ENCODE results near the gene ARL16.

Gene ARL16

DNA sequence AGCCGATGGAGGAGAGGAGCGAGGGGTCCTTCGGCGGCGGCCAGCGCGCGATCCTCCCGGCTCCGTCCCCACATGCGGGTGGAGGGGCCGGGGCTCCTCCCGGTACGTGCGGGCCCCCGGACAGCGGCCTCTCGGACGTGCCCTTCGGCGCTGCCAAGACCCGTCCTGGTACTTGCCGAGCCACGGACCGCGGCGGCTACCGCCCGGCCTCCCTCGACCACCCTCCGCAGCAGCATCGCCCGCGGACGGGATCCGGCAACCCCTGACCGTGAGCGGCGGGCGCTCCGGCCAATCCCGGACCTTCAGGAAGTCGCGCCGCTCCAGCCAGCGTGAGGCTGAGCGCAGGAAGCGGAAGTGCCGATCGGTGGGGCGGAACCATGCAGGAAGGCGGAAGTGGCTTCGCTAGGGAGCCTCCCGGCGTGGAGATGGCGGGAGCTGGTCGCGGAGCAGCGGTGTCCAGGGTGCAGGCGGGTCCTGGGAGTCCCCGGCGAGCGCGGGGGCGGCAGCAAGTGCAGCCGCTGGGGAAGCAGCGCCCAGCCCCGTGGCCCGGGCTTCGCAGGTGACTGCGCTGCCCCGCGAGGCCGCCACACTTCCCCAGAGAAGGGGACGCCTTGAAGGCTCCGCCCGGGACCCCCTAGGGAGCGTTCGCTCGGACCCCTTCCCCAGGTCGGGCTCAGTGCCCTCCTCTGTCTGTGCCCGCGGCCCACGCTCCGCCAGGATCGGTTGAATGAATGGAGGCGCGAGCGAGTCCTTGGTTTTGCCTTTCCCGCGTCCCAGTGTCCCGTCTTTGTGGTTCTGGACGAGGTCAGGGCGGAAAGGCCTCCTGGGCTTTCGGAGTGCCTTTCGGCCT, 17.0 kb downstream of the ARL16 start, which contains the start of the genes CCDC137 and OXLD1:
CCDC137 (plus strand) TSS at position 396 of the 850 bp plus-strand sequence; CDS start at position 426, 30 bp downstream.
OXLD1 (minus strand) TSS at position 264 of the 850 bp plus-strand sequence; CDS start at position 236, 28 bp downstream.
- DNase-seq (ENCODE audit: low spot score), result peak; percentile 98

DNA sequence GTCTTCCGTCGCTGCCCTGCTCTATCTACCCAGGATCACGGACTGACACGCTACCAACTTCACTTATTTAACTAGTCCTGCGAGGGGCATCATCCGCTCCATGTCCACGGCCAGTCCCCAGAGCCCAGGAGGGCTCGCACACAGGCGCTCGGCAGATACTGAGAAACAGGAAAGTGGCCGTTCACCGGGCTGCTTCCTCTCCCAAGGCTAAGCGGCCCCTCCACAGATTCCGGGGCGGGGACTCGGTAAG, 17.6 kb downstream of the ARL16 start:
- no peak for DNase-seq (ENCODE audit: low spot score)

DNA sequence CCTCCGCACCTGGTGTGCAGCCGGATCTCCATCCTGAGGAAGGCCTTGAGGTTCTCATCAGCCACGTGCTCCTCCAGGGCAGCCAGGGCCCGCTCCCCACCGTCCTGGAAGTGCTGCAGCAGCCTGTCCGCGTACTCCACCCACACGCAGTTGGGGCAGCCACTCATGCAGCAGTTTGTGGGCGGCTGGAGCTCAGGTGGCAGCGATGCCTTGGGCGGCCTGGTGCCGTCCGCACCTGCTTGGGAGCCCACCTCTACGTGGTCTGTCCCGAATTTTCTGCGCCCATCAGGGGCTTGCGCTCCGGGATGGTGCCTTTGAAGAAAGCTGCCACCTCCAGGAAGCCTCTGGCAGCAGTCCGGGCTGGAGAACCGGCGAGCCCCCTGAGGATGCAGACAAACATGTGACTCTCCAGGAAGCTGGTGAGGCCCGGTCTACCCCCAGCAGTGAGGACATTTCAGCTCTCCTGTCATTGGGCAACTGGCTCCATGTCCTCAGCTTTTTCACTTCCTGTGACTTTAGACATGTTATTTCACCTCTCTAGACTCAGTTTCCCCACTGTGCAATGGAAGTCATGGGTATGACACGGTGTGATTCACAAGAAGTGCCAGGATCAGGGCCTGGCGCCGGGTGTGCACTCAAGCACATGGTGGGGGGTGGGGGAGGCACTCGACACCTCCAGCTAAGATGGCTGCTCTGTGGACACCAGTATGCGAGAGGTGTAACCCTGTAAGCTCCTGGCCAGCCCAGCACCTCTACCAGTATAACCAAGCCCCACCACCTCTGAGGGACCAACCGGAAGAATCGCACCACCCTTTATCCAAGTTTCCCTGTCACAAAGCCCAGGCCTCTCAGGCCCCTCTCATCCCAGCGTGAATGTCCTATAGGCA, 18.1 kb downstream of the ARL16 start:
- DNase-seq (ENCODE audit: low spot score), result no peak

DNA sequence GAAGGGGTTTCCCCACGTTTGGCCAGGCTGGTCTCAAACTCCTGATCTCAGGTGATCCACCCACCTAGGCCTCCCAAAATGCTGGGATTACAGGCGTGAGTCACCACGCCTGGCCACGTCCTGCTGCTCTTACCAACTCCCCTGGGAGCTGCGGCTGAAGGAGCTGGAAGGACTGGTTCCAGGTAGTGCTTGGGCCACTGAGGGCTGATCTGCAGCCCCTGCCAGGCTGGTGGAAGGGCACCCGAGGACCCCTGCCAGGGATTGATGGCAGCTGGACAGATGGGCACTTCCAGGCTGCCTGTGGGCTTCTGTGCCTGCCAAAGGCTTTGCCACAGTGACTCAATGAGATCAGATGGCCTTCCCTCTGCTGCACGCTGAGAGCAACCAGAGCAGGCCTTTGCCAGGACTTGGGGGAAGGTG, 19.5 kb downstream of the ARL16 start:
- DNase-seq (ENCODE audit: low spot score), result no peak

DNA sequence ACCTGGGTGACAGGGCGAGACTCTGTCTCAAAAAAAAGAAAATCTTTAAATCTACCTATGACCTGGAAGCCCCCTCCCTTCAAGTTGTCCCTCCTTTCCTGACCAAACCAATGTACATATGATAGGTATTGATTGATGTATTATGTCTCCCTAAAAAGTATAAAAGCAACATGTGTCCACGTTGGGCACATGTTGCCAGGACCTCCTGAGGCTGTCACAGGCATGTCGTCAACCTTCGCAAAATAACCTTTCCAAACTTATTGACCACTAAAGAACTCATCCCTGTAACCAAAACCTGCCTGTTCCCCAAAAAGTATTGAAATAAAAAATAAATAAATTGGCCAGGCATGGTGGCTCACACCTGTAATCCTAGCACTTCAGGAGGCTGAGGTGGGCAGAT, 21.6 kb downstream of the ARL16 start:
- DNase-seq (ENCODE audit: low spot score), result no peak

DNA sequence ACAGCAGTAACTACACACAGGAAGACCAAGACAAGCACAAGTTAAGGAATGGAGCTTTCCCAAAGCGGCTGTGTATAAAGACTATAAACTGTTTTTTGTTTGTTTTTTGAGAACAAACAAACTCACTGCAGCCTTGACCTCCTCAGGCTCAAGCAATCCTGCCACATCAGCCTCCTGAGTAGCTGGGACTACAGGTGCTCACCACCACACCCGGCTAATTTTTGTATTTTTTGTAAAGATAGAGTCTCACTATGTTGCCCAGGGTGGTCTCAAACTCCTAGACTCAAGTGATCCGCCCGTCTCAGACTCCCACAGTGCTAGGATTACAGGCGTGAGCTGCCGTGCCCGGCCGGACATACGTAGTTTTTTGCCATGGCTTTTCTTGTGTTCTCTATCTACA, 23.2 kb downstream of the ARL16 start:
- DNase-seq (ENCODE audit: low spot score), result no peak

DNA sequence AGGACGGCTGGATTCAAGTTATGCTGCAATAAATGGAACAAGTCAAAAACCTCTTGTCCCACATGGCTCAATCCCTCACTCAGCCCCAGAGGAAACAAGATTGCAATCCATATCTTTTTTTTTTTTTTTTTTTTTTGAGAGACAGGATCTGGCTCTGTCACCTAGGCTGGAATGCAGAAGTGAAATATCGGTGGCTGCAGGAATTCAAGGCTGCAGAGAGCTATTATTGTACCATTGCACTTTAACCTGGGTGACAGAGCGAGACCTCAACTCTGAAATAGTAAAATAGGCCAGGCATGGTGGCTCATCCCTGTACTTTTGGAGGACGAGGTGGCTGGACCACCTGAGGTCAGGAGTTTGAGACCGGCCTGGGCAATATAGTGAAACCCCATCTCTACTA, 24.6 kb downstream of the ARL16 start:
- DNase-seq (ENCODE audit: low spot score), result no peak

DNA sequence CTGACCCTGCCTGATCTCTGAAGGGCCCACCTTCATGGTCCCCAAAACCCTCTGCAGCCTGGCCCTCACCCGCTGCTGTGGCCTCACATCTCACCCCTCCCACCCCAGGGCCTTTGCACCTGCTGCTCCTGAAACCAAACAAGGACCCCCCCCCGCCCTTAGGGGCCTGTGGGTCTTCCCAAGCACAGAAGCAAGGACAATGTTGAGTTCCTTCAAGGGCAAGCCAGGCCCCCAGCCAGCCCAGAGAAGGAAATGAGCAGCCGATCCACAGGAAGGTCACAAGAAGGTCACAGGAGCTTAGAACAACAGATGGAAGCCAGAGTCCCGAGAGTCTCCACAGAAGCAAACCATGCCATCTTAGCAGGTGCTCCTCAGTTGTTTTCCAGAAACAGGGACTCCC, 26.8 kb downstream of the ARL16 start:
- no peak for DNase-seq (ENCODE audit: low spot score)

DNA sequence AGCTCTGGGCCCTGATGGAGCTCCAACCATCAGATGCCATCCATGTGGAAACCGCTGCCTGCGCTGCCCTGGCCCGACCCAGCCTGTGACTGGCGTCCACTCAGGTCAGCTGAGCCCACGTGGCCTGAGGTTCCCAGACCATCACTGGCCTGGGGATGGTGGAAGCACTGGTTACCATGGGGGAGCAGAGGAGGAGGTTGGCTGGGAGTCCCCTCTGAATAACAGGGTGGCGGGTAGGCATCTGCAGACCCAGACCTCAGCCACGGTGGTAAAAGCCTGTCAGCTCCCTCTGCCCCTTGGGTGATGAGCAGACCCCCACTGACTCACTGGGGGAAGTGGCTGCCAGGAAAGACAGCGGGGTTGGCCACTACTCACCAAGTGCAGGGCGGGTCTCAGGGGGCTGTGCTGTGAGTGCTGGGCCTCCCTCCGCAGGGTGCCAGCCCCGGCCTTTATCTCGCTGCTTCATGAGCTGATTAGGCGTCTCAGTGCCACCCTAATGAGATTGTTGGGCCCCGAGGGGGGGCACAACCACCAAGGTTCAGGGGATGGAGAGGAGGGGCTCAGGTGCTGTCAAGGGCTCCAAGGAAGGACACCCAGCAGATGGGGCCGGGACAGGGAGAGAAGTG, 27.4 kb downstream of the ARL16 start, which contains the start of gene PDE6G:
PDE6G (minus strand) TSS at position 425 of the 626 bp plus-strand sequence. CDS start 3,237 bp downstream, outside the sequence.
- no peak for DNase-seq (ENCODE audit: low spot score)

DNA sequence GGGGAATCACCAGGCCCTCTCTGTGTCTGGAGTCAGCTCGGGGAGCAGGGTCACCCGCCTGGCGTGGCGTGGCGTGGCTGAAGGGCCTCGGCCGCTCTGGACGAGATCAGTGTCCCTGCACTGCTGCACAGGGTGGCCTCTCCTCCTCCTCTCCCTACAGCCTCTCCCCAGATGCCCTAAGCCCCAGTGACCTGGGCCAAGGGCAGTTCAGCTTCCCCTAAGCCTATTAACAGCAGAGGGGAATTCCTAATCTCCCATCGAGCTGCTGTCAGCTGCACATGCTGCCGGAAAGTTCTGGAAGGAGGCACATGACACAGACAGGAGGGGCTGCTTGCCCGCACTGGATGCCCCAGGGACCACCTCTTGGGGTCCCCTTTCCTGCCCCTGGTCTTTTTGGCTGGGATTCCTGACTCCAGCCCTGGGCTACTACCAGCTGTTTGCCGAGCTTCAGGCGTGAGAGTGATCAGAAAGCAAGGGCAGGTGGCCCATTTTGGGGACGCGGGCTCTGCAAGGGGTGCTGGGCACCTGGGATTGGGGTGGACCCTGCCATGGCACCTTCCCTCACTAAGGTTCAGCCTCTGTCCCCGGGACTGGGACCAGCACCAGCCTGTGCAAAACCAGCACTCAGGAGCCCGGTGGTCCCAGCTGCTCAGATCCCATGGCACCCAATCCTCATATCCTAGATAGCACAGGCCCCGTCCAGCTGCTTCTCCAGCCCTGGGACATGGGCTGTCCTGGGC, 28.0 kb downstream of the ARL16 start:
- peak; percentile 17 for DNase-seq (ENCODE audit: low spot score)

DNA sequence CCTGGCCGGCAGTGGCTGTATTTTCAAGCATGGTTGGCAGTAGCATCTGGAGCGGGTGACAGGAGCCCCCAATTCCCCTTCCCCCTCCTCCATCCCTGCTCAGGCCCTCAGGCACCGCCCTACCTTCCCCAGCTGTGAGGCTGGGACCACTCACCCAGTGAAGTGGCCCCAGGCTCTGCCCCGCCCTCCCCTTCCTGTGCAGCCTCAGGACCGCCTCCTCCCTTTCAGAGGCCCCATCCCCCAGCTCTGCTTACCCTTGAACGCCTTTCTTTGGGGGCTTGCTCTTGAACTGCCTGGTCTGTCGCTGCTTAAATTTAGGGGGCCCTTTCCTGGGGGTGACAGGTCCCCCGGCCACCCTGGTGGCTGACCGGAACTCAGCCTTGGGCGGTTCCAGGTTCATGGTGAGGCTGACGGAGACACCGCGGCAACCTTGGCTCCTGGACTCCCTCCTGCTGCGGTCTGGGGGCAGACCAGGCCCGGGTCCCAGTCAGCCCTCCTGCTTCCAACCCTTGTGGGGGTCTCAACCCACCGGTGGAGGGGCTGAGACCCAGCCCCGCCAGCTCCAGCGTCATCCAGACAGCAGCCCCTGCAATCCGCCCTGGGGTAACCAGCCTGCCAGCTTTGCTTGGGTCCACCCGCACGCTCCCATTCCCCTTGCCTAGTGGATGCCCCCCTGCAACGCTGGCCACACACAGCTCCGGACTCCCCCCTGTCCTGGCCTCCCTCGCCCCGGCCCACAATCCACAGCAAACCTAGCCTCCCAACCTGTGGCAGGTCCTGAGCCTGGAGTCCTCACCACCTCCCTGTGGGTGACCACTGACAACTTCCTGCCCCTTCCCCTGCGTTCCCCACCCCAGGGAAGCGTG, 30.5 kb downstream of the ARL16 start:
- peak; percentile 82 for DNase-seq (ENCODE audit: low spot score)

DNA sequence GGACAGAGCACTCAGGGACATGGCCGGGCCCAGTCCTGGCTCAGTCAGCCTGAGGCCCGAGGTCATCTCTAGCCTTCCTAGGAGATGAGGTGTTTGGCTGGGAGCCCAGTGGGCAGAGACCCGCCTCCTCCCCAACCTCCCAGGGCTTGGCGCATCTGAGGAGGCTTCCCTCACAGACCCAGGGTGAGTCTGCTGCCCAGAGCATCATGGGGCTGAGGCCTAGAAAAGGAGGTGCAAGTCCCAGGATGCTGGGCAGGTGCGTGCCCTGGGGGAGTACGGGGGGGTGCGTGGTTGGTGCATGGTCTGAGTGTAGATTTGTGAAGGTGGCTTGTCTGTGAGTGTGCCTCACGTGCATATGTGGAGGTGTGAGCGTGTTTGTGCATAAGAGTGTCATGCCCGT, 31.9 kb downstream of the ARL16 start:
- DNase-seq (ENCODE audit: low spot score), result peak; percentile 35

DNA sequence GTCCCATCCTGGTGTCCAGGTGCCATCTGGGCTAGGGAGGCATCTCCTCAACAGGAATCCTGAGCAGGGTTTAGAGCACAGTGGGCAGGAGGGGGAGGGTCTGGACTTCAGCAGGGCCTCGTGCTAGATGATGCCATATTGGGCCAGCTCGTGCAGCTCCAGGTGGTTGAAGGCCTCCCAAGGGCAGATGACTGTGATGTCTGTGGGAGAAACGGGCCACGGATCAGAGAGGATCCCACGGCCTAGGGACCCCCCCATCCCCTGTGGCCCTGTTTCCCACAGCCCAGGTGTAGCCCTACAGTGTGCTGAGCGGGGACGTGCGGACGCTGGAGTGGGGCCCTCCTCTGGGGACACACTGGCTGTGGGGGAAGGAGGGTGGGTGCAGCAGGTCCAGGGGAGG, 32.6 kb downstream of the ARL16 start:
- DNase-seq (ENCODE audit: low spot score), result no peak

DNA sequence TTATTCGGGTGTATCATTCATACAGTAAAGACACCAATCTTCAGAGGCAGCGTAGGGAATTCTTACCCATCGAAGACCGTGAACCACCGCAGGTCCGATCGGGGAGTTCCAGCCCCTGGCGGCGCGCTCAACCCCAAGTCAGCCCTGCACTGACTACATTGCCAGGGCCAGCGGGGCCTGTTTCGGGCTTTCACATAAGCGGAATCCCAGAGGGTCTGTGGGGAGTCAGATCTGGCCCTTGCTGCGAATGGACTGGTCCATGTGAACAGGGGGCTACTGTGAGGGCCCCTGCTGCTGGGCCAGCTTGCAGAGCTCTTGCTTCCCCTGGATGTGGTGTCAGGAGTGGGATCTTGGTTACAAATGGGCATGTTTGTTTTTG, 34.9 kb downstream of the ARL16 start:
- DNase-seq (ENCODE audit: low spot score), result no peak

DNA sequence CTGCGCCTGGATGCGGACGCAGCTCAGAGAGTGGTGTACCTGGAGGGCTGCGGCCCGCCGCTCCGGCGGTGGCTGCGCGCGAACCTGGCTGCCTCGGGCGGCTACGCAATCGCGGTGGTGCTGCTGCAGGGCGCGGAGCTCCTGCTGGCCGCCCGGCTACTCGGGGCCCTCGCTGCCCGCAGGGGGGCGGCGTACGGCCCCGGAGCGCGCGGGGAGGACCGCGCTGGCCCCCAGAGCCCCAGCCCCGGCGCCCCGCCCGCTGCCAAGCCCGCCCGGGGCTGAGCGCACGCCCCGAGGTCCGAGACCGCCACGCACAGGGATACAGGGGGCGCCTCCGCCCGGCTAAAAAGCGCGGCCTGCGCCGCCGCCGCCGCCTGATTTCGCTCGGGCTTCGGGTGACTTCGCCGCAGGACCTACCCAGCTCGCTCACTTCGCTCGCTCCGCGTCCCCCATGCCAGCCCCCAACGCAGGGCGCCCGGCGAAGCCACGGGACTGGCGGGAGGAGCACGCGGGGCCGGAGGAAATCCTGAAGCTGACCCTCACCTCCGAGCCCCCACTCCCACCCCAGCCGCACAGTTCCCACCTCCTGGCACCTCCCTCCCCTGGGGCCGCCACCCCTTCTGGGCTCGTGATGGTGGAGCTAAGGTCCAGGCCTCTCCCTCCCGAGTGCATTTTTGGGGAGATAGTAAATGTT, 35.4 kb downstream of the ARL16 start:
- DNase-seq (ENCODE audit: low spot score), result peak; percentile 77

DNA sequence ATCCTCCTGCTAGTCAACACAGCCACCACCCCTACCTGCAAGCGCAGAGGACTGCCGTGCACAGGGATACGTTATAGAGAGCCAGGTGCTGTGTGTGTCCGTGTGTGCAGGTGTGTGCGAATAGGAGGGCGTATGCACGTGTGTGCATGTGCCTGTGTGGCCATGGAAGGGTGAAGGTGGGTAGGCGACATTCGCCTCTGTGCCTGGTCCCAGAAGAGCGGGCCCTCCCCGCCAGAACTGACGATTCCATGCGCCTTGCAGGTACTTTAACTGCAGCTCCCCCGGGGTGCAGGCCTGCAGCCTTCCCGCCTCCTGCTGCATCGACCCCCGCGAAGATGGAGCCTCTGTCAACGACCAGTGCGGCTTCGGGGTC, 36.0 kb downstream of the ARL16 start:
- no peak for DNase-seq (ENCODE audit: low spot score)

DNA sequence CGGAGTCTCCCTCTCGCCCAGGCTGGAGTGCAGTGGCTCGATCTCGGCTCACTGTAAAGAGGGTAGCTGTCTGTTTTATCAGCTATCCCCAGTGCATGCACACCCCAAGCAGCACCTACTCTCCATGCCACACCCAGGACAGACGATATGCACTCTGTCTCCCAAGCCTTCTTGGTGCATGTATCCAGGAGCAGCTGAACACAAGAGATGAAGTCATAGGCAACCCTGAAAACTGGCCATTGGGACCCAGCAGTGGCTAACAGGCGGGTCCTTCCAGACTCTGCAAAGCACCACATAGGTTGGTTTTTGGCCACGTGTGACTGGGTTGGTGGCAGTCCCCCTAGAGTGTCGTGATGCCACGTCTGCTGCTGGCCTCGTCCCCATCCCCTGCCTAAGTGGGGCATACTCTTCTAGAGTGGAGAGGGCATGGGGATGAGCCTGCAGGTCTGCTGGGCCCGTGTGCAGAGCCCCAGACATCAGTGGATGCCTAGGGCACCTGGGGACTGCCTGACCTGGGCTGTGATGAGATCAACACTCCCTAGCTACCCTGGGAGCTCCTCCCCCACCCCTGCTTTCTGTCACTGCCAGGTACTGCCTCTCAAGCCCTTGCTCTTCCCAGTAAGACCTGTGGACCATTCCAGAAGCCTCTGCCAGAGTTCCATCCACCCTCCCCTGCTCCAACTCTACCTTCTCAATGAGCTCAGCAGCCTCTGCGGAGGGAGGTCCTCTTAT, 36.6 kb downstream of the ARL16 start:
- peak; percentile 32 for DNase-seq (ENCODE audit: low spot score)

DNA sequence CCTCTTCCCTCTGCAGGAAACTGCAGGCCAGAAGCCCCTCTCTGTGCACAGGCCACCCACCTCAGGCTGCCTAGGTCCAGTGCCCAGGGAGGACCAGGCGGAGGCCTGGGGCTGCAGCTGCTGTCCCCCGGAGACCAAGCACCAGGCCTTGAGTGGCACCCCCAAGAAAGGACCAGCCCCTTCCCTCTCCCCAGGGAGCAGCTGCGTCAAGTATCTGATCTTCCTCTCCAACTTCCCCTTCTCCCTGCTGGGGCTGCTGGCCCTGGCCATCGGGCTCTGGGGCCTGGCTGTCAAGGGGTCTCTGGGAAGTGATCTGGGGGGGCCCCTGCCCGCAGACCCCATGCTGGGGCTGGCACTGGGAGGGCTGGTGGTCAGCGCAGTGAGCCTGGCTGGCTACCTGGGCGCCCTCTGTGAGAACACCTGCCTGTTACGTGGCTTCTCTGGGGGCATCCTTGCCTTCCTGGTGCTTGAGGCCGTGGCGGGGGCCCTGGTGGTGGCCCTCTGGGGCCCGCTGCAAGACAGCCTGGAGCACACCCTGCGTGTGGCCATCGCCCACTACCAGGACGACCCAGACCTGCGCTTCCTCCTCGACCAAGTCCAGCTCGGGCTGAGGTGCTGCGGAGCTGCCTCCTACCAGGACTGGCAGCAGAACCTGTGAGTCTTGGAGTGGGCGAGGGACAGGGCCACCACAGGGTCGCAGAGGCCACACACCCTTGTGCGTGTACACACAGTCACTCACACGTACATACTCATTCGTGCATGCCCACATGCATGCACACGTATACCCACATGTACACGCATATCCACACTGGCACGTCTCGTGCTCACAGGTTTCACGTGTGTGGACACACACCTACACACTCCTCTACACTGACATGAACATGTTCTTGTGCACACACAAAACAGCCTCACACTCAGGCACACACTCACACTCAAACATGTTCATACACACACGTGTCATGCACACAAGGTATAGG, 38.3 kb downstream of the ARL16 start:
- no peak for DNase-seq (ENCODE audit: low spot score)
